SK-N-MC (cell line): Measurements from ENCODE around the gene RUNX2.
A peak's percentile ranks its signal among the peaks of the same experiment; 100 is the strongest.

ENCODE experiments used
- DNase-seq: peaks from one replicate; pipeline ENCODE4 v3.0.0-alpha.2; 2011; ENCODE audit warnings: low read depth, low spot score
- H3K27ac ChIP-seq: fragments of 200-600 bp; sonication (generic); 2 replicates; pipeline ENCODE4 v1.5.1; 2016; ENCODE audit warnings: mixed run types
- H3K36me3 ChIP-seq: fragments of 200-600 bp; sonication (generic); 2 replicates; pipeline ENCODE4 v1.6.1; 2017; ENCODE audit warnings: antibody characterized with exemption, low read length, mixed read lengths; ENCODE audit not compliant: insufficient read depth
- H3K4me3 ChIP-seq: fragments of 200-600 bp; sonication (generic); 2 replicates; pipeline ENCODE4 v1.5.1; 2016
- H3K9ac ChIP-seq: fragments of 200-600 bp; sonication (generic); 2 replicates; pipeline ENCODE4 v1.8.0; 2017; ENCODE audit warnings: mixed run types, mixed read lengths; ENCODE audit not compliant: insufficient read length
- H3K9me3 ChIP-seq: fragments of 200-600 bp; sonication (generic); 2 replicates; pipeline ENCODE4 v1.6.1; 2017; ENCODE audit warnings: low read depth, mild to moderate bottlenecking, antibody characterized with exemption, low read length, moderate library complexity, mixed read lengths
- EZH2 ChIP-seq: fragments of 200-600 bp; sonication (generic); IDR thresholded peaks from one replicate; pipeline ENCODE4 v1.6.1; 2017; ENCODE audit warnings: antibody characterized with exemption
- FOXP2 ChIP-seq: optimal IDR thresholded peaks from 2 replicates; pipeline ENCODE3; 2011; ENCODE audit warnings: mild to moderate bottlenecking, moderate library complexity; ENCODE audit not compliant: insufficient read depth; ENCODE audit errors: extremely low read length, control extremely low read depth
- POLR2AphosphoS5 ChIP-seq: IDR thresholded peaks from 2 replicates; pipeline ENCODE4 v1.6.1; 2012; ENCODE audit warnings: mild to moderate bottlenecking, low read depth, low read length, borderline replicate concordance

RUNX2 gene

DNA sequence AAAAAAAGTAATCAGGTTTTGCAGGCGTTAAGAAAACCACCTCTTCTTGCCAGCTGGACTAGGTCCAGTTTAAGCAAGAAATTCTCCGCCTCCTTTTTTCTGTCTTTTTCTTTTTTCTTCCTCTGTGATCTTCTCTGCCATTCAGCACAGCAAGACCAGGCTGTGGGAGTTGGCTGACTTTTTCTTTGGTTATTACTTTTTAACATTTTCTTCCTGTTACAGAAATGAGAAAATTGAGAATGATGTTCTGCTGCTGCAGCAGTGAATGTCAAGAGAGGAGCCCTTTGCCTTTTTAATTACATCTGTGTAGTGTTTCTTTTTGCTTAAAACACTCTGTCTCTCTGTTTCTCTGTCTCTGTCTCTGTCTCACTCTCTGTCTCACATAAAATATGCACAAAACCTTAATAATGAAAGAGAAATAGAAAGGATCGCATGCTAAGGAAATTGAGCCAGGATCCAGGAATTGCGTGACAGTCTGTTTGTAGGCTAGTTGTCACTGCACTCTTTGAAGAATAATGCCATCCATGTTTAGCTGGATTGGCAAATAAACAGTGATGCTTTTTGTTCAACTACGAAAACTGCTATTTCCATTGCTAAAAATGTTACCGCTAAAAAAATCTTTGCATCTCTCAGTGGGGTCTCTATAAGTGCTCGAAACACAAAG is 152.8 kb downstream of the RUNX2 start:
- no peak overlapping the region for H3K9ac ChIP-seq
- no peak for TF ChIP-seq EZH2
- TF ChIP-seq POLR2AphosphoS5, result no peak
- DNase-seq, result no peak
- no peak overlapping the region for H3K27ac ChIP-seq
- H3K36me3 ChIP-seq, result no peaks in the 10 kb centered on the region
- H3K9me3 ChIP-seq, result no peaks in the 10 kb centered on the region
- peak overlapping the region; percentile 14 for H3K4me3 ChIP-seq

DNA sequence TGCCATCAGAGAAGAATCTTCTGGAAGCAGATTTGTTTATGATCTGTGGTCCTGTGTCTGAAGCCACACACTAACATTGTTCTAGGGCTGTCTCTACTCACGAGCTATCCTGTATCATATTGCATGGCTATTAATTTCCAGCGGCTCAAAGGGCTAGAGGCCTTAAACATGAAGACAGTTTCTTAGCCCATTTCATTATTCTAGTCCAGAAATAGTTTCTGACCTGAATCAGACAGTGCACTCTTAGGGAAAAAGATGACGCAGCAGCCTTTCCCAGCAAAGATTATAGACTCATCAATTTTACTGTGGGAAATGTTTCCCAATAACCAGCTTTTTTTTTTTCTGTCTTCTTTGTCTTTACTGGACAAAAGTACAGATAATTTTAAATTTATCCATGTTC is 154.9 kb downstream of the RUNX2 start:
- Histone ChIP-seq H3K36me3 (no peaks in the 10 kb centered on the region), H3K9me3 (no peaks in the 10 kb centered on the region), H3K27ac (no peak overlapping the region), H3K9ac (no peak overlapping the region), H3K4me3 (no peak overlapping the region)
- TF ChIP-seq EZH2 (no peak), POLR2AphosphoS5 (no peak), FOXP2 (no peak)
- DNase-seq, result no peak

DNA sequence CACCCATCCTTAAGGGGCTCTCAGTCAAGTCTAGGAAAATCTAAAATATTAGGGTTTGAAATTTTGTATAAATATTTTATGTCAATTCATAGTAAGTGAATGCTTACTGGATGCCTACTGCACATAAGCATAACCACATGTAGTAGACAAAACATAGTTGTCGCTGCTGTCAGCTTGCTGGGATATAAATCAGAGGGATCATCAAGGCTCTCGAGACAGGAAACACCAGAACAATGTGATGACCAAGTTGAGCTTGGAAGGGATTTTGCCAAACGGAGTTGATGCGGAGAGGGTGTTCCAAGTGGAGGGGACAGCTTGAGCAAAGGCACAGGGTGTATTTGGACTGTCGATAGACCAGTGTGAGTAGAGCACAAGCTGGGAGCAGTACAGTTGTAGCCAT is 155.4 kb downstream of the RUNX2 start:
- H3K27ac ChIP-seq, result no peak overlapping the region
- DNase-seq, result no peak
- H3K9me3 ChIP-seq, result no peaks in the 10 kb centered on the region
- H3K4me3 ChIP-seq, result no peak overlapping the region
- TF ChIP-seq POLR2AphosphoS5 (no peak), FOXP2 (no peak), EZH2 (no peak)
- H3K9ac ChIP-seq, result no peak overlapping the region
- no peaks in the 10 kb centered on the region for H3K36me3 ChIP-seq

DNA sequence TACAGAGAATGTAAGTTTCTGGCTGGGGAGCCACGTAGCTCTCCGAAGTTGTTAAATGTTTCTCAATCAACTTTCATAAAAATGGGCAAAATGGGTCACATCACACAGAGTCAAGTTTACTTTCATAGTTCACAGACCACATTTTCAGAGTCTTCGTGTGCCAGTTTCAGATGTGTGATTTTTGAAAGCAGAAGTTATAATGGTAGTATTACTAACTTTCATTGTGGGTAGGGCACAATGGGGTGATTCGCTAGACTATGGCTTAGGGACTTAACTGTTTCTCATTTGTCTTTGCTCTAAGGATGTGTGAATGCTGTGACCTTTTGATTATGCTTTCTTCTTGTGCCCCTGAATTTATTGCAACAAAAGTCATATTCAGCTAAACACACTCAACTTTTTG is 158.6 kb downstream of the RUNX2 start:
- H3K9ac ChIP-seq, result no peak overlapping the region
- DNase-seq, result no peak
- no peaks in the 10 kb centered on the region for H3K36me3 ChIP-seq
- no peak for TF ChIP-seq FOXP2
- no peak for TF ChIP-seq POLR2AphosphoS5
- TF ChIP-seq EZH2, result no peak
- no peak overlapping the region for H3K4me3 ChIP-seq
- no peaks in the 10 kb centered on the region for H3K9me3 ChIP-seq
- H3K27ac ChIP-seq, result no peak overlapping the region

DNA sequence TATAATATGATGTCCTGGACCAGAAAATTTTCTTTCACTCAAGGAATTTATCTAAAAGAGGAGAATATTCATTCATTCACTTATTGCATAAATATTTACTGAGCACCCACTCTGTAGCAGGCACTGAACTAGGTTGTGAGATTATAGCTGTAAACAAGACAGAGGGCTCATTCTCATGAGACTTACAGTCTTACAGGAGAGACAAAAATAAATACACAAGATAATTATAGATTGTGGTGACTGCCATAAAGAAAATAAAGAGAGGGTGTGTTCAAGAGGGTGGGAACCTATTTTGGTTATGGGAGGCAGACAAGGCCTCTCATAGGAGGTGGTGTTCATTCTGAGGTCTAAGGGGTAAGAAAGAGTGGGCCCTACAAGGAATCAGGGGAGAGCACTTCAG is 159.5 kb downstream of the RUNX2 start:
- Histone ChIP-seq H3K27ac (no peak overlapping the region), H3K9ac (no peak overlapping the region), H3K9me3 (no peaks in the 10 kb centered on the region), H3K4me3 (no peak overlapping the region), H3K36me3 (no peaks in the 10 kb centered on the region)
- DNase-seq, result no peak
- TF ChIP-seq POLR2AphosphoS5, result no peak
- no peak for TF ChIP-seq FOXP2
- no peak for TF ChIP-seq EZH2

DNA sequence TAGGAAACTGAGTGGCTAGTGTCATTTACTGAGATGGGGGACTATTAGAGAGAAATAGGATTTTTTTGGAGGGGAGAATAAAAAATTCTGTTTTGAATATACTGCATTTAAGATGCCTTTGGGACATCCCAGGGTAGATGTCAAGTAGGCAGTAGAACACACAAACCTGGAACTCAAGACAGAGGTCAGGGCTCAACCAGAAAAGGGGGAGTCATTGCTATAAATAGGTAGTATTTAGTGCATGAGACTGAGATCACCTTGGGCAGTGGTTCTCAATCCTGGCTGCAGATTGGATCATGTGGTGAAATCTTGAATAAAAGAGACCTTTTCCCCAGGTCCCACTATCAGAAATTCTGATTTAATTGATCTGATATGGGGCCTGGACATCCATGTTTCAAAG is 160.1 kb downstream of the RUNX2 start:
- Histone ChIP-seq H3K9ac (no peak overlapping the region), H3K9me3 (no peaks in the 10 kb centered on the region), H3K27ac (no peak overlapping the region), H3K4me3 (no peak overlapping the region), H3K36me3 (no peaks in the 10 kb centered on the region)
- no peak for DNase-seq
- TF ChIP-seq EZH2 (no peak), POLR2AphosphoS5 (no peak), FOXP2 (no peak)

DNA sequence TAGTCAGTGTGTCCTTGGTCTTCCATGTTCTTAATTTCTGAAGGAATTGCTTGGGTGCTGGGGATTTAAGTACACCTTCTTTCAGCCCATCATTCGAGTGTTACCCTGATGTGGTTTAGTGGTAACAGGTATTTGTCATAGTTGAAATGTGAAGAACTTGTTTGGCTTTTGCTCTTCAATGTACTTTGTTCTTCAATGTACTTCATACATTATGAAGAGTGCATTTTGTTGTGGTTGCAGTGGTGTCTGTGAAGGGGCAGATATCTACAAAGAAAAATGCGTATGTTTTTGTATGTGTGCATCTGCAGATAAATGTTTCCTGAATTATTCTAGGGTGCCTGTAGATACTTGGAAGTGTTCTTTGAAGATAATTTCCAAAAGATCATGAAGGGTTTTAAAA is 160.8 kb downstream of the RUNX2 start:
- Histone ChIP-seq H3K9me3 (no peaks in the 10 kb centered on the region), H3K27ac (no peak overlapping the region), H3K9ac (no peak overlapping the region), H3K36me3 (no peaks in the 10 kb centered on the region), H3K4me3 (no peak overlapping the region)
- TF ChIP-seq POLR2AphosphoS5, result no peak
- no peak for TF ChIP-seq EZH2
- no peak for TF ChIP-seq FOXP2
- no peak for DNase-seq

DNA sequence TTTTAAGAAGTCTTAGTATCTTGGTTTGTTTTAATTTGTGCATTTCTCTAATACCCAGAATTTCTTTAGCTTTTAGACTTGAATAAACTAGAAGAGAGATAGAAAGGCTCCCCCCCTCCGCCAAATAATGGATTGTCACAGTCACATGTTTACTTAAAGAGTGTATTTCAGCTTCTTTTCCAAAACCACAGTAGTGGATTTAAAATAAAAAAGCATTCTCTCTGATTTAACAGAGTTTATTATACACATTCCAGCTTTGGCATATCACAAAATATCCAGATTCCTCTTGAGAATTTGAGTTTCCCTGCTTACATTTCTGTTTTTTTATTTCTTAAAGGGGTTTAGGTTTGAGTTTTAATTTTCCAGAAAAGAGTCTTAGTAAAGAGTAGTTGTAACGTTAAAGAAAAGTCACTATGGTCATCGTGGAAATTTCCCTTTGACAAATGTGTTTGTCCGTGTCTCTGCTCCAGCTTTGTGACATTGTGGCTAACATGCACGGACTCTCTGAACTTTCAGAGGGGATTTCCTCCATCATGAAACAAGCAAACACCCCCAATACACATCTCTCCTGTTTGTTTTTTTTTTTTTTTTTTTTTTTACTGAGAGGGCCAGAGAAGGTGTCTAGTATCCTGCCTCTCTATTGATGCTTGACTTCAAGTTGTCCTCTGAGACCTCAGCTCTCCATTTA is 163.1 kb downstream of the RUNX2 start:
- DNase-seq, result no peak
- TF ChIP-seq FOXP2 (no peak), EZH2 (no peak), POLR2AphosphoS5 (no peak)
- Histone ChIP-seq H3K9ac (no peak overlapping the region), H3K36me3 (no peaks in the 10 kb centered on the region), H3K27ac (no peak overlapping the region), H3K4me3 (no peak overlapping the region), H3K9me3 (no peaks in the 10 kb centered on the region)
